Psoas muscle (tissue), 8 donors: ENCODE measurements around the gene POC1A. TPM values are rescaled to one million over a fixed set of nuclear protein-coding genes. Genes with fewer than 3 reads are reported as not detected.

ENCODE experiments used
- ATAC-seq, 4 donors: fragments of 200-7000 bp; cut with Tn5 transposase; one replicate each; pipeline ENCODE4 v1.9.1; 2020; ENCODE audit warnings: moderate library complexity in 3 of 4, mild to moderate bottlenecking in 2 of 4
- DNase-seq, 2 donors: peaks; one replicate each; pipeline ENCODE4 v3.0.0-alpha.2; 2020
- H3K27ac ChIP-seq: fragments of 200-600 bp; one replicate; pipeline ENCODE4 v1.8.0; 2022
- H3K27me3 ChIP-seq, 3 donors: fragments of 200-600 bp in 1 of 3; one replicate each; pipeline versions ENCODE4 v1.6.1 to v1.8.0; 2013 to 2022; ENCODE audit warnings: low read length in 2 of 3, mild to moderate bottlenecking in 2 of 3, moderate library complexity in 1 of 3; ENCODE audit not compliant: insufficient read depth in 3 of 3
- H3K36me3 ChIP-seq, 2 donors: fragments of 200-600 bp in 1 of 2; one replicate each; pipeline versions ENCODE4 v1.6.1 to v1.8.0; 2013 to 2022; ENCODE audit warnings: low read depth in 1 of 2, mild to moderate bottlenecking in 1 of 2, moderate library complexity in 1 of 2; ENCODE audit not compliant: insufficient read depth in 1 of 2
- H3K4me1 ChIP-seq: fragments of 200-600 bp; one replicate; pipeline ENCODE4 v1.8.0; 2022
- H3K4me3 ChIP-seq: fragments of 200-600 bp; one replicate; pipeline ENCODE4 v1.8.0; 2022; ENCODE audit warnings: mild to moderate bottlenecking
- H3K9me3 ChIP-seq: fragments of 200-600 bp; one replicate; pipeline ENCODE4 v1.8.0; 2022
- WGBS, 3 donors: extraction: QIAGEN DNeasy Blood & Tissue Kit; methylation state at CpG; one replicate each; pipeline versions ENCODE4 v1.1.6 to v1.1.7; 2013; 5-methylcytosine and 5-hydroxymethylcytosine counted together
- intact Hi-C, 2 donors: fragments of 100-400 bp; cut with DNase I; formaldehyde crosslinking; loops; one replicate each; pipeline versions ENCODE4 v1.11.0 to v1.14.2; 2022
- polyA plus RNA-seq, 3 donors: library from polyadenylated mRNA; stranded (reverse); fragments of 200-250 nt; gene quantifications; one replicate each; pipeline ENCODE4 v1.2.3, GENCODE V29; 2013
- total RNA-seq, 4 donors: library from RNA; stranded (reverse); fragmentation: NEBNext Ultra II Directional in 2 of 4; extraction: Animal tissue kit (Norgen Biotek cat#: 25700) in 2 of 4; gene quantifications; one replicate each; pipeline versions ENCODE4 v1.2.1 to v1.2.4, GENCODE V29; 2021 to 2023
- TF ChIP-seq, protein P1 (sequence below): fragments of 200-600 bp; IDR thresholded peaks from one replicate; pipeline ENCODE4 v1.8.0; 2022; ENCODE audit warnings: antibody characterized with exemption
- donor health status: healthy with polysubstance abuse.
- donor health status: DM: no; HTN: no; CAD: no; lungs with moderate emphysema.
- donor health status: Bipolar disorder and iron deficiency.
- donor health status: healthy.
- donor health status: DM: yes; HTN: yes; CAD: no.
- donor health status: DM: no; HTN: no; CAD: no.
- donor health status: DM: no; HTN: no; CAD: no.
- donor health status: DM: yes; HTN: yes; CAD: no.

POC1A gene
- total and polyA plus RNA-seq, 7 donors: 0.87 to 3.2 (median 1.7) TPM

GRCh38 chr3:52195823-52196331 lies 41.7 kb upstream of the POC1A start:
- H3K9me3 ChIP-seq: no peaks in the 10 kb centered on the region
- no peak overlapping the region for H3K4me3 ChIP-seq
- WGBS, 3 donors: 76 to 84% (median 76%) methylated on average over 10 of the region's 10 CpGs
- DNase-seq: no peak
- TF ChIP-seq, protein P1, sequence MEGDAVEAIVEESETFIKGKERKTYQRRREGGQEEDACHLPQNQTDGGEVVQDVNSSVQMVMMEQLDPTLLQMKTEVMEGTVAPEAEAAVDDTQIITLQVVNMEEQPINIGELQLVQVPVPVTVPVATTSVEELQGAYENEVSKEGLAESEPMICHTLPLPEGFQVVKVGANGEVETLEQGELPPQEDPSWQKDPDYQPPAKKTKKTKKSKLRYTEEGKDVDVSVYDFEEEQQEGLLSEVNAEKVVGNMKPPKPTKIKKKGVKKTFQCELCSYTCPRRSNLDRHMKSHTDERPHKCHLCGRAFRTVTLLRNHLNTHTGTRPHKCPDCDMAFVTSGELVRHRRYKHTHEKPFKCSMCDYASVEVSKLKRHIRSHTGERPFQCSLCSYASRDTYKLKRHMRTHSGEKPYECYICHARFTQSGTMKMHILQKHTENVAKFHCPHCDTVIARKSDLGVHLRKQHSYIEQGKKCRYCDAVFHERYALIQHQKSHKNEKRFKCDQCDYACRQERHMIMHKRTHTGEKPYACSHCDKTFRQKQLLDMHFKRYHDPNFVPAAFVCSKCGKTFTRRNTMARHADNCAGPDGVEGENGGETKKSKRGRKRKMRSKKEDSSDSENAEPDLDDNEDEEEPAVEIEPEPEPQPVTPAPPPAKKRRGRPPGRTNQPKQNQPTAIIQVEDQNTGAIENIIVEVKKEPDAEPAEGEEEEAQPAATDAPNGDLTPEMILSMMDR: no peak
- H3K36me3 ChIP-seq: peaks cover 0 to 19% of the 10 kb centered on the region in 2 donors
- no peak for ATAC-seq
- H3K4me1 ChIP-seq: peaks cover 32% of the 10 kb centered on the region
- H3K27ac ChIP-seq: peak overlapping the region; percentile 53
- no peaks in the 10 kb centered on the region for H3K27me3 ChIP-seq
- intact Hi-C loops: loop anchor here in 1 of 2 donors (5.0 kb wide), 1 partner anchor 39 kb away; no protein-coding TSS in a partner anchor

DNA sequence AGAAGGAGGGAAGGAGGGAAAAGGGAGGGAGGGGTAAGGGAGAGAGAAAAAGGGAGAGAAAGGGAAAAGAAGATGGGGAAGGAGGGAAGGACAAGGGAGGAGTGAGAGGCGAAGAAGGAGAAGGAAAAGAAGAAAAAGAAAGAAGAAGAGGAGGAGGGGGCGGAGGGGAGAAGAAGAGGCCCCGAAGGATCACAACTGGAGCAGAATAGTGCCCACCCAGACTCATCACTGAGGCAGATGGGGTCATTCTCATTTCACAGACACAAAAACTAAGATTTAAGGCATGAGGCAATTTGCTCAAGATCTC lies 41.0 kb upstream of the POC1A start:
- intact Hi-C loops: loop anchor here in 1 of 2 donors (5.0 kb wide), 1 partner anchor 38 kb away; no protein-coding TSS in a partner anchor
- DNase-seq: no peak
- Histone ChIP-seq H3K4me1 (peaks cover 33% of the 10 kb centered on the region), H3K36me3 (peaks cover 0 to 13% of the 10 kb centered on the region in 2 donors), H3K4me3 (no peak overlapping the region), H3K9me3 (no peaks in the 10 kb centered on the region), H3K27ac (no peak overlapping the region), H3K27me3 (no peaks in the 10 kb centered on the region)
- no peak for ATAC-seq
- TF ChIP-seq, protein P1: no peak
- WGBS, 3 donors: 89 to 96% (median 92%) methylated on average over 3 of the region's 3 CpGs

GRCh38 chr3:52194485-52195290 lies 40.5 kb upstream of the POC1A start:
- Histone ChIP-seq H3K27ac (no peak overlapping the region), H3K4me3 (no peak overlapping the region), H3K36me3 (peaks cover 0 to 7% of the 10 kb centered on the region in 2 donors), H3K4me1 (peaks cover 28% of the 10 kb centered on the region), H3K9me3 (no peaks in the 10 kb centered on the region), H3K27me3 (no peaks in the 10 kb centered on the region)
- TF ChIP-seq, protein P1: no peak
- WGBS, 3 donors: 89 to 91% (median 91%) methylated on average over 14 of the region's 14 CpGs
- DNase-seq (peak in 1 of 2 donors; percentile 33), ATAC-seq (no peak)
- intact Hi-C loops: loop anchor here in 1 of 2 donors (5.0 kb wide), 1 partner anchor 37 kb away; no protein-coding TSS in a partner anchor

DNA sequence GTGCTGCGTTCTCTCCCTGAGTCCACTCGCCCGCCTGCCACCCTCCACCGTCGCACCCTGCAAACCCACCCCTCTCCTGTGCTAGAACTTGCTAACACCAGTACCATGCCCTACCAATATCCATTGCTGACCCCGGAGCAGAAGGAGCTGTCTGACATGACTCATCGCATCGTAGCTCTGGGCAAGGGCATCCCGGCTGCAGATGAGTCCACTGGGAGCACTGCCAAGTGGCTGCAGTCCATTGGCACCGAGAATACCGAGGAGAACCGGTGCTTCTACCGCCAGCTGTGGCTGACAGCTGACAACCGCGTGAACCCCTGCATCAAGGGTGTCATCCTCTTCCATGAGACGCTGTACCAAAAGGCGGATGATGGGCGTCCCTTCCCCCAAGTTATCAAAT lies 38.8 kb upstream of the POC1A start:
- TF ChIP-seq, protein P1: no peak
- Histone ChIP-seq H3K4me3 (no peak overlapping the region), H3K27ac (no peak overlapping the region), H3K36me3 (no peaks in the 10 kb centered on the region), H3K9me3 (no peaks in the 10 kb centered on the region), H3K27me3 (no peaks in the 10 kb centered on the region), H3K4me1 (peaks cover 17% of the 10 kb centered on the region)
- DNase-seq (peak; percentile 78 to 89), ATAC-seq (peak; percentile 64 to 79 (median 67))
- 31 to 51% (median 31%) methylated on average over 18 of the region's 18 CpGs for WGBS, 3 donors
- intact Hi-C loops: no loop called here
